ENCODE results near the gene TBC1D10A.

Gene TBC1D10A

GRCh38 chr22:30320021-30320556 lies 6.7 kb downstream of the TBC1D10A start:
- DNase-seq: no peak

GRCh38 chr22:30318799-30319419 lies 7.8 kb downstream of the TBC1D10A start:
- DNase-seq: peak in 1 of 2 donors; percentile 37

- DNase-seq: no peak
Measured at GRCh38 chr22:30317778-30318177, 9.0 kb downstream of the TBC1D10A start.

- DNase-seq: no peak
Measured at GRCh38 chr22:30315962-30316576, 10.7 kb downstream of the TBC1D10A start.

GRCh38 chr22:30314915-30315314 lies 11.8 kb downstream of the TBC1D10A start:
- DNase-seq: peak; percentile 71 to 96

- no peak for DNase-seq
Measured at GRCh38 chr22:30313527-30314363, 13.0 kb downstream of the TBC1D10A start.

- peak in 1 of 2 donors; percentile 35 for DNase-seq
Measured at GRCh38 chr22:30312053-30312452, 14.7 kb downstream of the TBC1D10A start.

- DNase-seq: no peak
Measured at GRCh38 chr22:30310881-30311771, 15.6 kb downstream of the TBC1D10A start.

GRCh38 chr22:30309951-30310741 lies 16.6 kb downstream of the TBC1D10A start:
- peak; percentile 79 to 89 for DNase-seq

- peak in 1 of 2 donors; percentile 43 for DNase-seq
Measured at GRCh38 chr22:30308518-30309230, 18.1 kb downstream of the TBC1D10A start.

GRCh38 chr22:30308093-30308492 lies 18.6 kb downstream of the TBC1D10A start:
- DNase-seq: no peak

GRCh38 chr22:30307041-30307574 lies 19.6 kb downstream of the TBC1D10A start:
- no peak for DNase-seq

GRCh38 chr22:30306627-30307011 lies 20.1 kb downstream of the TBC1D10A start:
- DNase-seq: no peak

GRCh38 chr22:30305906-30306626 lies 20.7 kb downstream of the TBC1D10A start:
- no peak for DNase-seq

- peak in 1 of 2 donors; percentile 65 for DNase-seq
Measured at GRCh38 chr22:30305519-30305905, 21.2 kb downstream of the TBC1D10A start.

- no peak for DNase-seq
Measured at GRCh38 chr22:30304495-30305244, 22.1 kb downstream of the TBC1D10A start.

GRCh38 chr22:30302810-30303138 lies 24.0 kb downstream of the TBC1D10A start:
- DNase-seq: no peak

- peak; percentile 73 to 86 for DNase-seq
Measured at GRCh38 chr22:30301995-30302809, 24.5 kb downstream of the TBC1D10A start.

All from inflammatory macrophage treated with lipopolysaccharide for 1 hour (primary cell).